ENCODE results near the gene USP24.

DNA sequence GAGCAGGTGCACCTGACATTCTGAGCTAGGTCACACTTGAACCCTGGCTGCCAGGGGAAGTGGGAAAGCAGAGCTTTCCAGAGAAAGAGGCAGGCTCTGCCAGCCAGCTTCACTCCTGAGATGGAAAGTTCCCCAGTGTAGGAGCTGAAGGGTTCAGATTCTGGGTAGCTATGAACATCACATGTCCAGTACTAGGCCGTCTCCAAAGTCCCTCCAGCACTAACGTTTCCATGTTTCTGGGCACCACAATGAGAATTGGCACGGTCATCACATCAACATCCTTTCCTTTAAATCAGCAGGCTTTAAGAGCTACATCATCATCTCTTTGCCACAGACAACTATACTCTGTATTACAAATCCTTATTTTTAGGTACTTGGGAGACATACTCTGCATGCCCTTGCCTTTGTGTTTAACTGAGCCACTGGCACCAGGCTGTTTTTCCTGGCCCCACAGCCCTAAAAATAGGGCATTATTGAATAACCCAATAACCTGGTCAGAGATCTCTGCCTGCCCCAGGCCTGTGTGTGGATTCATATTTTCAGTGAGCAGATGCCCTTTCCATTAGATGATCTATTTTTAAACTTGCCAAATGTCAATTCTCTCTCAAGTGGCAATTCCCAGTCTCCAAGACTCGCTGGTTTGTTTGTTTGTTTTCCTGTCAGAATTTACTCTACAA, 35.4 kb upstream of the USP24 start:
- TF ChIP-seq, protein P1, sequence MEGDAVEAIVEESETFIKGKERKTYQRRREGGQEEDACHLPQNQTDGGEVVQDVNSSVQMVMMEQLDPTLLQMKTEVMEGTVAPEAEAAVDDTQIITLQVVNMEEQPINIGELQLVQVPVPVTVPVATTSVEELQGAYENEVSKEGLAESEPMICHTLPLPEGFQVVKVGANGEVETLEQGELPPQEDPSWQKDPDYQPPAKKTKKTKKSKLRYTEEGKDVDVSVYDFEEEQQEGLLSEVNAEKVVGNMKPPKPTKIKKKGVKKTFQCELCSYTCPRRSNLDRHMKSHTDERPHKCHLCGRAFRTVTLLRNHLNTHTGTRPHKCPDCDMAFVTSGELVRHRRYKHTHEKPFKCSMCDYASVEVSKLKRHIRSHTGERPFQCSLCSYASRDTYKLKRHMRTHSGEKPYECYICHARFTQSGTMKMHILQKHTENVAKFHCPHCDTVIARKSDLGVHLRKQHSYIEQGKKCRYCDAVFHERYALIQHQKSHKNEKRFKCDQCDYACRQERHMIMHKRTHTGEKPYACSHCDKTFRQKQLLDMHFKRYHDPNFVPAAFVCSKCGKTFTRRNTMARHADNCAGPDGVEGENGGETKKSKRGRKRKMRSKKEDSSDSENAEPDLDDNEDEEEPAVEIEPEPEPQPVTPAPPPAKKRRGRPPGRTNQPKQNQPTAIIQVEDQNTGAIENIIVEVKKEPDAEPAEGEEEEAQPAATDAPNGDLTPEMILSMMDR (IDR thresholded peaks at IDR 0.05) = no peak
- no peak for TF ChIP-seq POLR2A (IDR thresholded peaks at IDR 0.05)

Measured in uterus (tissue), 2 donors.